Activated naive CD8-positive, alpha-beta T cell (primary cell): ENCODE results near the gene MOSMO.
"Not testable (repeated sequence)": the region's sequence is repeated elsewhere in the genome, so short reads cannot be mapped to it uniquely, and the experiment has no call there.

ENCODE experiments used
- H3K27ac Mint-ChIP-seq: one replicate; pipeline ENCODE4 v1.8.0; 2021; ENCODE audit warnings: mixed read lengths
- H3K27me3 Mint-ChIP-seq: one replicate; pipeline ENCODE4 v1.8.0; 2021; ENCODE audit warnings: mixed read lengths
- H3K36me3 Mint-ChIP-seq: one replicate; pipeline ENCODE4 v1.8.0; 2021; ENCODE audit warnings: mixed read lengths
- H3K4me1 Mint-ChIP-seq: one replicate; pipeline ENCODE4 v1.8.0; 2021; ENCODE audit warnings: low read depth, mixed read lengths
- H3K4me3 Mint-ChIP-seq: one replicate; pipeline ENCODE4 v1.8.0; 2021; ENCODE audit warnings: mild to moderate bottlenecking, mixed read lengths
- H3K9me3 Mint-ChIP-seq: one replicate; pipeline ENCODE4 v1.8.0; 2021; ENCODE audit warnings: low read depth, mixed read lengths

Gene MOSMO

GRCh38 chr16:22045888-22046287 is 38.0 kb downstream of the MOSMO start:
- H3K27me3 Mint-ChIP-seq, H3K4me1 Mint-ChIP-seq, H3K9me3 Mint-ChIP-seq, H3K36me3 Mint-ChIP-seq, H3K4me3 Mint-ChIP-seq, H3K27ac Mint-ChIP-seq: not testable (repeated sequence)

GRCh38 chr16:22050963-22051362 is 43.1 kb downstream of the MOSMO start:
- no peaks in the 10 kb centered on the region for H3K9me3 Mint-ChIP-seq
- peaks cover 20% of the 10 kb centered on the region for H3K4me1 Mint-ChIP-seq
- H3K27ac Mint-ChIP-seq: no peak overlapping the region
- H3K36me3 Mint-ChIP-seq: peaks cover 5% of the 10 kb centered on the region
- no peaks in the 10 kb centered on the region for H3K27me3 Mint-ChIP-seq
- no peak overlapping the region for H3K4me3 Mint-ChIP-seq

GRCh38 chr16:22052980-22053379 is 45.1 kb downstream of the MOSMO start:
- H3K27me3 Mint-ChIP-seq: no peaks in the 10 kb centered on the region
- H3K9me3 Mint-ChIP-seq: no peaks in the 10 kb centered on the region
- H3K27ac Mint-ChIP-seq: no peak overlapping the region
- H3K4me3 Mint-ChIP-seq: no peak overlapping the region
- peaks cover 8% of the 10 kb centered on the region for H3K36me3 Mint-ChIP-seq
- peaks cover 22% of the 10 kb centered on the region for H3K4me1 Mint-ChIP-seq

GRCh38 chr16:22053921-22054341 is 46.0 kb downstream of the MOSMO start:
- Mint-ChIP-seq H3K36me3 (peaks cover 12% of the 10 kb centered on the region), H3K27me3 (no peaks in the 10 kb centered on the region), H3K4me1 (peaks cover 28% of the 10 kb centered on the region), H3K4me3 (no peak overlapping the region), H3K9me3 (no peaks in the 10 kb centered on the region), H3K27ac (no peak overlapping the region)

GRCh38 chr16:22054847-22055590 is 47.1 kb downstream of the MOSMO start:
- Mint-ChIP-seq H3K36me3 (peaks cover 12% of the 10 kb centered on the region), H3K9me3 (no peaks in the 10 kb centered on the region), H3K27ac (no peak overlapping the region), H3K4me1 (peaks cover 34% of the 10 kb centered on the region), H3K4me3 (no peak overlapping the region), H3K27me3 (no peaks in the 10 kb centered on the region)

GRCh38 chr16:22055881-22056280 is 48.0 kb downstream of the MOSMO start:
- H3K4me1 Mint-ChIP-seq: peaks cover 35% of the 10 kb centered on the region
- H3K36me3 Mint-ChIP-seq: peaks cover 12% of the 10 kb centered on the region
- H3K9me3 Mint-ChIP-seq: no peaks in the 10 kb centered on the region
- H3K27ac Mint-ChIP-seq: no peak overlapping the region
- H3K27me3 Mint-ChIP-seq: no peaks in the 10 kb centered on the region
- no peak overlapping the region for H3K4me3 Mint-ChIP-seq

- Mint-ChIP-seq H3K27ac (no peak overlapping the region), H3K9me3 (peaks cover 8% of the 10 kb centered on the region), H3K27me3 (no peaks in the 10 kb centered on the region), H3K4me1 (peaks cover 10% of the 10 kb centered on the region), H3K4me3 (no peak overlapping the region), H3K36me3 (peaks cover 15% of the 10 kb centered on the region)
Measured at GRCh38 chr16:22063888-22064467, 56.1 kb downstream of the MOSMO start.

- H3K36me3 Mint-ChIP-seq: peaks cover 15% of the 10 kb centered on the region
- no peaks in the 10 kb centered on the region for H3K27me3 Mint-ChIP-seq
- peaks cover 4% of the 10 kb centered on the region for H3K4me1 Mint-ChIP-seq
- no peak overlapping the region for H3K4me3 Mint-ChIP-seq
- peaks cover 8% of the 10 kb centered on the region for H3K9me3 Mint-ChIP-seq
- no peak overlapping the region for H3K27ac Mint-ChIP-seq
Measured at GRCh38 chr16:22065252-22065651, 57.3 kb downstream of the MOSMO start.

GRCh38 chr16:22070361-22071330 is 62.7 kb downstream of the MOSMO start:
- no peak overlapping the region for H3K27ac Mint-ChIP-seq
- no peak overlapping the region for H3K4me3 Mint-ChIP-seq
- H3K27me3 Mint-ChIP-seq: no peaks in the 10 kb centered on the region
- H3K36me3 Mint-ChIP-seq: peaks cover 5% of the 10 kb centered on the region
- peaks cover 8% of the 10 kb centered on the region for H3K9me3 Mint-ChIP-seq
- peaks cover 6% of the 10 kb centered on the region for H3K4me1 Mint-ChIP-seq

GRCh38 chr16:22071331-22071910 is 63.5 kb downstream of the MOSMO start:
- Mint-ChIP-seq H3K4me3 (no peak overlapping the region), H3K36me3 (peaks cover 5% of the 10 kb centered on the region), H3K27me3 (no peaks in the 10 kb centered on the region), H3K9me3 (peaks cover 8% of the 10 kb centered on the region), H3K27ac (no peak overlapping the region), H3K4me1 (peaks cover 6% of the 10 kb centered on the region)

GRCh38 chr16:22073350-22073749 is 65.4 kb downstream of the MOSMO start:
- Mint-ChIP-seq H3K4me1 (peaks cover 6% of the 10 kb centered on the region), H3K4me3 (no peak overlapping the region), H3K9me3 (no peaks in the 10 kb centered on the region), H3K27ac (no peak overlapping the region), H3K36me3 (no peaks in the 10 kb centered on the region), H3K27me3 (no peaks in the 10 kb centered on the region)

GRCh38 chr16:22075043-22075757 is 67.3 kb downstream of the MOSMO start:
- no peaks in the 10 kb centered on the region for H3K27me3 Mint-ChIP-seq
- H3K4me1 Mint-ChIP-seq: peaks cover 6% of the 10 kb centered on the region
- no peaks in the 10 kb centered on the region for H3K36me3 Mint-ChIP-seq
- H3K9me3 Mint-ChIP-seq: no peaks in the 10 kb centered on the region
- no peak overlapping the region for H3K4me3 Mint-ChIP-seq
- peak overlapping the region; percentile 16 for H3K27ac Mint-ChIP-seq

- Mint-ChIP-seq H3K4me3 (no peak overlapping the region), H3K27ac (no peak overlapping the region), H3K9me3 (no peaks in the 10 kb centered on the region), H3K27me3 (no peaks in the 10 kb centered on the region), H3K4me1 (peaks cover 6% of the 10 kb centered on the region), H3K36me3 (no peaks in the 10 kb centered on the region)
Measured at GRCh38 chr16:22075776-22076175, 67.9 kb downstream of the MOSMO start.

GRCh38 chr16:22077700-22078313 is 69.9 kb downstream of the MOSMO start:
- Mint-ChIP-seq H3K27ac (no peak overlapping the region), H3K9me3 (no peaks in the 10 kb centered on the region), H3K36me3 (peaks cover 2% of the 10 kb centered on the region), H3K4me3 (no peak overlapping the region), H3K27me3 (no peaks in the 10 kb centered on the region), H3K4me1 (peaks cover 5% of the 10 kb centered on the region)
